Effector memory CD8-positive, alpha-beta T cell (primary cell): Measurements from ENCODE around the gene HMGA1.
A peak's percentile ranks its signal among the peaks of the same experiment; 100 is the strongest.
"Not testable (repeated sequence)": the region's sequence is repeated elsewhere in the genome, so short reads cannot be mapped to it uniquely, and the experiment has no call there.

Experiments
- ATAC-seq: fragments of 150-1000 bp; cut with Tn5 transposase; replicated peaks from 2 replicates; pipeline ENCODE4 v1.10.0; 2021; ENCODE audit warnings: mild to moderate bottlenecking, moderate library complexity
- DNase-seq, 3 experiments: peaks; one replicate each; pipeline ENCODE4 v3.0.0; 2021
- H3K27ac Mint-ChIP-seq, 2 donors: one replicate each; pipeline ENCODE4 v1.8.0; 2022; ENCODE audit warnings: mild to moderate bottlenecking in 2 of 2, mixed read lengths in 2 of 2, moderate library complexity in 2 of 2
- H3K27me3 Mint-ChIP-seq, 2 donors: one replicate each; pipeline ENCODE4 v1.8.0; 2022; ENCODE audit warnings: mixed read lengths in 2 of 2
- H3K36me3 Mint-ChIP-seq: one replicate; pipeline ENCODE4 v1.8.0; 2022; ENCODE audit warnings: mild to moderate bottlenecking, moderate library complexity, mixed read lengths; ENCODE audit not compliant: insufficient read depth
- H3K4me1 Mint-ChIP-seq, 2 donors: one replicate each; pipeline ENCODE4 v1.8.0; 2022; ENCODE audit warnings: low read depth in 2 of 2, mixed read lengths in 2 of 2
- H3K4me3 Mint-ChIP-seq, 2 donors: one replicate each; pipeline ENCODE4 v1.8.0; 2022; ENCODE audit warnings: mild to moderate bottlenecking in 2 of 2, mixed read lengths in 2 of 2, moderate library complexity in 2 of 2
- H3K9me3 Mint-ChIP-seq, 2 donors: one replicate each; pipeline ENCODE4 v1.8.0; 2022; ENCODE audit warnings: mixed read lengths in 2 of 2

HMGA1 gene

DNA sequence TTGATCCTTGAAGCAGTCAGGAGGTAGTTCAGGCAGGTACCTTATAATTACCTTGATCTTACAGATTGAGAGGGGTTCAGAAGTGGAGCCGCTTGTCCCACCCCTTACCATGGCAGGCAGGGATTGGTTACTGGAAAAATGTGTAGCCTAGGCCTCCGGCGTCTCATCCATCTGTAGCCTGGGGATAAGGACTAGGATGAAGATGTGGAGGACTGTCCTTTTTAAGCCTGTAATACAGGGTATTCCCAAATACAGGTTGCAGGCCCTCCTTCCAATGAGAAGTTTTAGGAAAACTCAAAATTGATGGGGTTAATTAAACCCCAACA, 2.8 kb downstream of the HMGA1 start:
- H3K27me3 Mint-ChIP-seq = no peaks in the 10 kb centered on the region
- DNase-seq (no peak), ATAC-seq (no peak)
- peaks cover 30 to 34% of the 10 kb centered on the region in 2 donors for H3K4me1 Mint-ChIP-seq
- peaks cover 42% of the 10 kb centered on the region for H3K36me3 Mint-ChIP-seq
- H3K27ac Mint-ChIP-seq = peak overlapping the region; percentile 44 to 81
- H3K4me3 Mint-ChIP-seq = peak overlapping the region; percentile 71 to 74
- no peaks in the 10 kb centered on the region for H3K9me3 Mint-ChIP-seq

- H3K4me1 Mint-ChIP-seq = peaks cover 29 to 34% of the 10 kb centered on the region in 2 donors
- H3K36me3 Mint-ChIP-seq = peaks cover 44% of the 10 kb centered on the region
- H3K27me3 Mint-ChIP-seq = no peaks in the 10 kb centered on the region
- H3K27ac Mint-ChIP-seq = peak overlapping the region; percentile 46 to 59
- no peaks in the 10 kb centered on the region for H3K9me3 Mint-ChIP-seq
- H3K4me3 Mint-ChIP-seq = no peak overlapping the region
- no peak for DNase-seq
- ATAC-seq = no peak
These were observed 3.2 kb downstream of the HMGA1 start for GRCh38 chr6:34239893-34240292.

- ATAC-seq = no peak
- Mint-ChIP-seq H3K27me3 (no peaks in the 10 kb centered on the region), H3K36me3 (peaks cover 51% of the 10 kb centered on the region), H3K27ac (peak overlapping the region; percentile 46 to 59), H3K4me3 (no peak overlapping the region), H3K9me3 (no peaks in the 10 kb centered on the region), H3K4me1 (peaks cover 33 to 34% of the 10 kb centered on the region in 2 donors)
- no peak for DNase-seq
These were observed 3.9 kb downstream of the HMGA1 start for GRCh38 chr6:34240329-34241248.

DNA sequence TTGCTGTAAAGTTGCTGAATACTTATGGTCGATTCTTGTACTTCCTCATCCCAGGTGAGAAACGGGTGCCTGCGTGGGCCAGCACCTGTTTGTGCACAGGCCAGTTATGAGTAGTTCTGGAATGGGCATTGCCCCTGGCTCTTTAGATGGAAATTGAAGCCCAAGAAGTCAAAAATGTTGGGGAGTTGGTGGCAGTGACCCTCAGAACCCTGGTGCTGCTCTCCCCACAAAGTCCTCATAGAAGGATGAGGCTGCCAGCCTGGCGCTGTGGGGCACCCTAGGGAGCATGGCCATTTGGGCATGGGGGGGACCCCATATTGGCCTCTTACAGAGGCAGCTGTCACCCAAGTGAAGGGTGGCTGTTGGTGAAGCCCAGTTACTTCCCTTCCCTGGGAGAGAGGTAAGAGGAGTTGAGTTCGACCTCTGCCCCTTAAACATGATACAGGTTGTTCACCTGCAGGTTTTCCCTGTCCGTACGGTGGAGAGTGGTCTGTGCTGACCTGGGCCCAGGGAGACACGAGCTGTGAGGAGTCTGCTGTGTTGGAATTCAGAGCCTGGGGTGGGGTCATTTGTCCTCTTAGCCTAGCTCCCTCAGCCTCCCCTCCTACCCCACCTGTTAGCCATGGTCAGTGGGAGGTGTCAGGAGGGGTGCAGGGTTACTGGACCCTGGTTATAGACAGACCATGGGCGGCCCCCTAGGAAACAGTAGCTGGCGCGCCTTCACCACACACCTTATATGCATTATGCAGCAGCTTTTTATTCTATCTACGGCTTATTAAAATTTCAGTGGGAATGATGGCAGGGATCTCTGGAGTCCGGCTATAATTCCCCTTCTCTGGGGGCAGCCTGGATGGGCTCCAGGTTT, 4.9 kb downstream of the HMGA1 start:
- Mint-ChIP-seq H3K27me3 (no peaks in the 10 kb centered on the region), H3K4me3 (no peak overlapping the region), H3K36me3 (peaks cover 48% of the 10 kb centered on the region), H3K4me1 (peaks cover 29 to 34% of the 10 kb centered on the region in 2 donors), H3K27ac (peak overlapping the region in 1 of 2 donors; percentile 35), H3K9me3 (no peaks in the 10 kb centered on the region)
- ATAC-seq (no peak), DNase-seq (no peak)

DNA sequence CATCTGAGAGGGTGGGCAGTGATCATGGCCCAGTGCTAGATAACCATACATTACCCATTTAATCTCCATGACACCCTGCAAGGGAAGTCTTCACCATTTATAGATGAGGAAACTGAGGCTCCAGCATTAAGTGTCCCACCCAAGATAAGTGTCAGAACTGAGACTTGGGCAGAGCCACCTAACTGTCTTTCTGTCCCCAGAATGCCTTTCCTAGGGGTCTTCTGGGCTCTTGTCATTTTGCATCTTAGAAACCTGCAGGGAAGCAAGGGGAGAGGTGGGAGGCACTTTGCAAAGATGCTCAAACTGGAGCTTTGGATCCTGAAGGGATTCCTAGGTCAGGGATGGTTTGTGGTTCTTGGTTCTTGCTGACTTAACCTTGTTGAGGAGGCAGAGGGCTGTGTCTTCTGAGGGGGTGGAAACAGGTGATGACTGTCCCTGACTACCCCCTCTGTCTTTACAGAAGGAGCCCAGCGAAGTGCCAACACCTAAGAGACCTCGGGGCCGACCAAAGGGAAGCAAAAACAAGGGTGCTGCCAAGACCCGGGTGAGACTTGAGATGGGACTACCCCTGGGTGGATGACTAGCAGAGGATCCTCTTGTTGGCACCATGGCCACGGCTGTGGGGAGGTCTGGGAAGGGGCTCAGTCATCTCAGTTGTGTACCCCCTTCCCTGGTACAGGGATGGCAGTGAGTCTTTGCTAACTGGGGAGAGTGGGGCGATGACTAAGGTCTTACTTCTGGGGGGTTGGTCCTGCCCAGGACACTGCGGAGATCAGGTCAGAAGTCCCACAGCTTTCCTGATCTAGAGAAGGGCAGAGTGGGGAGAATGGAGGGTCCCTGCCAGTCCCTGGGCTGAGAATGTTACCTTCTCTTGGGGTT, 5.8 kb downstream of the HMGA1 start:
- Mint-ChIP-seq H3K27me3 (no peaks in the 10 kb centered on the region), H3K36me3 (peaks cover 50% of the 10 kb centered on the region), H3K9me3 (no peaks in the 10 kb centered on the region), H3K4me3 (peak overlapping the region in 1 of 2 donors; percentile 19), H3K27ac (peak overlapping the region; percentile 50 to 89), H3K4me1 (peaks cover 32 to 38% of the 10 kb centered on the region in 2 donors)
- ATAC-seq (no peak), DNase-seq (no peak)

DNA sequence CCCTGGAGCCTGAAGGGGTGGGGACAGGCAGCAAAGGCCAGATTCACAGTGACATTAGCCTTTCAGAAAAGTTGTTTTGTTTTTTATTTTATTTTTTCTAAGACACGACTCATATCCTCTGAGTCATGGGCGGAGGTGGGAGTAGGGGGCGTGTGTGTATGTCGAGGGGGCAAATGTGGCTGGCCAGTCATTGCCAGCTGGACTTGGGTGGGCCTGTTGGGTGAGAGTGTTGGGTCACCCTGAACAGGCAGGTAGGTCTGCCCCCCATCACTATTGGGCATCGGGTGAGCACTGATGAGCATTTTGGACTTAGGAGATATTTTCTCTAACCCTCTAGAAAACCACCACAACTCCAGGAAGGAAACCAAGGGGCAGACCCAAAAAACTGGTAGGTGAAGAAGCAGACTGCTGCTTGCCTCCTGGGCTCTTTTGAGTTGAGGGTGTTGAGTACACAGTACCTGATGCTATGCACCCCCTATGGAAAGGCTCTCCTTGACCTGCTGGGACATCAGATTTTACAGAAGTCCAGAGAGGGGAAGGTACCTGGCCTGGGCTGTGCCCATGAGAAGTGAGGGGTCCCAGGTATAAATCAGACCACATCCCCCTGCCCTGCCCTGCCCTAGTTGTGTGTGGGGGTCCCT, 6.6 kb downstream of the HMGA1 start:
- H3K4me1 Mint-ChIP-seq = peaks cover 37 to 44% of the 10 kb centered on the region in 2 donors
- DNase-seq (no peak), ATAC-seq (no peak)
- peak overlapping the region; percentile 50 to 89 for H3K27ac Mint-ChIP-seq
- H3K4me3 Mint-ChIP-seq = no peak overlapping the region
- no peaks in the 10 kb centered on the region for H3K27me3 Mint-ChIP-seq
- peaks cover 49% of the 10 kb centered on the region for H3K36me3 Mint-ChIP-seq
- no peaks in the 10 kb centered on the region for H3K9me3 Mint-ChIP-seq

DNA sequence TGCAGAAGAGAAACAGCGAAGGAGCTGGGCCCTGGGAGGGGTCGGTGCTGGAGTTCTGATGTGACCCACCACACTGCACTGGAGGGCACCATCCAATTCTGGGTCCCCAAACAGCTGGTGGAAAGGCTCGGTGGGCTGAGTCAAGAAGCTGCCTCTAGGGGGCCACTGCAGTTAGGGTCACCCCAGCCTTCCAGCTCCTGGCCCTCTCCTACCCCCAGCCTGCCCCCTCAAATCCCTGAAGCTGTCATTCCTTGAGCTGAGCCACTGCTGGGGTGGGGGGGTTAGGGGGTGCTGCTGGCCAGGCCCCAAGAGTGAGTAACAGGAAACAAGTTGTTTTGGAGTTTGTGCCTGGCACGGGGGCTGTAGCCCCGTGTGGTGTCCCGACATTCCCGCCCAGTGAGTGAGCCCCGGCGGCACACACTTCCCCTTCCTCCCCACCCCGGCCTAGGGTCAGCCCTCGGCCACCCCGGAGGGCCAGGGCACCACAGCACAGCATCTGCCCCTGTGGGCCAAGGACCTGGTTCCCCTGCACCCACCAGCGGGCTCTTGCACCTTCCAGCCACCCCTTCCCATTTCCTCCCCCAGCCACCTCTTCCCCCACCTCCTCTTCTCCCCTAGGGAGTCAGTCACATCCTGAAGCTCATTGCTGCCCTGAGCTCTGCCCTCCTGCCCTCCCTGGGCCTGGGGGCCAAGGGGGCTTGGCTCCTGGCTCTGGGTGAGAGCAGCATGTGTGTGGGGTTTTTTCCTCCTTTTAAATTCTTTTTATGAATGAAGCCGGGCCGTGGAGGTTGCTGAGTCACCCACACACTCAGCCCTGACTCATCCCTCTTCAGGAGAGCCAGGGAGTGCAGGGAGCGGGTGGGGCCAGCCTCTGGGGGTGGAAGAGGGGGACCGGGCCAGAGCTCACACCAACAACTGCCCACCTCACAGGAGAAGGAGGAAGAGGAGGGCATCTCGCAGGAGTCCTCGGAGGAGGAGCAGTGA, 7.5 kb downstream of the HMGA1 start:
- DNase-seq = no peak
- Mint-ChIP-seq H3K4me3 (no peak overlapping the region), H3K36me3 (peaks cover 57% of the 10 kb centered on the region), H3K27me3 (no peaks in the 10 kb centered on the region), H3K9me3 (no peaks in the 10 kb centered on the region), H3K27ac (peak overlapping the region; percentile 50 to 89), H3K4me1 (peaks cover 32 to 42% of the 10 kb centered on the region in 2 donors)
- no peak for ATAC-seq

DNA sequence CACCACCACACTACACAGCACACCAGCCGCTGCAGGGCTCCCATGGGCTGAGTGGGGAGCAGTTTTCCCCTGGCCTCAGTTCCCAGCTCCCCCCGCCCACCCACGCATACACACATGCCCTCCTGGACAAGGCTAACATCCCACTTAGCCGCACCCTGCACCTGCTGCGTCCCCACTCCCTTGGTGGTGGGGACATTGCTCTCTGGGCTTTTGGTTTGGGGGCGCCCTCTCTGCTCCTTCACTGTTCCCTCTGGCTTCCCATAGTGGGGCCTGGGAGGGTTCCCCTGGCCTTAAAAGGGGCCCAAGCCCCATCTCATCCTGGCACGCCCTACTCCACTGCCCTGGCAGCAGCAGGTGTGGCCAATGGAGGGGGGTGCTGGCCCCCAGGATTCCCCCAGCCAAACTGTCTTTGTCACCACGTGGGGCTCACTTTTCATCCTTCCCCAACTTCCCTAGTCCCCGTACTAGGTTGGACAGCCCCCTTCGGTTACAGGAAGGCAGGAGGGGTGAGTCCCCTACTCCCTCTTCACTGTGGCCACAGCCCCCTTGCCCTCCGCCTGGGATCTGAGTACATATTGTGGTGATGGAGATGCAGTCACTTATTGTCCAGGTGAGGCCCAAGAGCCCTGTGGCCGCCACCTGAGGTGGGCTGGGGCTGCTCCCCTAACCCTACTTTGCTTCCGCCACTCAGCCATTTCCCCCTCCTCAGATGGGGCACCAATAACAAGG, 8.5 kb downstream of the HMGA1 start:
- Mint-ChIP-seq H3K4me1 (peaks cover 32 to 40% of the 10 kb centered on the region in 2 donors), H3K27ac (peak overlapping the region; percentile 50 to 89), H3K4me3 (peak overlapping the region in 1 of 2 donors; percentile 19), H3K36me3 (peaks cover 59% of the 10 kb centered on the region)
- not testable (repeated sequence) for DNase-seq, H3K27me3 Mint-ChIP-seq, H3K9me3 Mint-ChIP-seq, ATAC-seq

DNA sequence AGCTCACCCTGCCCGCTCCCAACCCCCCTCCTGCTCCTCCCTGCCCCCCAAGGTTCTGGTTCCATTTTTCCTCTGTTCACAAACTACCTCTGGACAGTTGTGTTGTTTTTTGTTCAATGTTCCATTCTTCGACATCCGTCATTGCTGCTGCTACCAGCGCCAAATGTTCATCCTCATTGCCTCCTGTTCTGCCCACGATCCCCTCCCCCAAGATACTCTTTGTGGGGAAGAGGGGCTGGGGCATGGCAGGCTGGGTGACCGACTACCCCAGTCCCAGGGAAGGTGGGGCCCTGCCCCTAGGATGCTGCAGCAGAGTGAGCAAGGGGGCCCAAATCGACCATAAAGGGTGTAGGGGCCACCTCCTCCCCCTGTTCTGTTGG, 9.1 kb downstream of the HMGA1 start:
- Mint-ChIP-seq H3K4me3 (peak overlapping the region in 1 of 2 donors; percentile 8), H3K27ac (peak overlapping the region; percentile 52 to 89)
- not testable (repeated sequence) for ATAC-seq

GRCh38 chr6:34246249-34246562, 9.5 kb downstream of the HMGA1 start:
- no peaks in the 10 kb centered on the region for H3K27me3 Mint-ChIP-seq
- peak overlapping the region; percentile 52 to 89 for H3K27ac Mint-ChIP-seq
- no peak for ATAC-seq
- DNase-seq = no peak
- peaks cover 31 to 40% of the 10 kb centered on the region in 2 donors for H3K4me1 Mint-ChIP-seq
- H3K9me3 Mint-ChIP-seq = no peaks in the 10 kb centered on the region
- H3K4me3 Mint-ChIP-seq = peak overlapping the region in 1 of 2 donors; percentile 8
- peaks cover 52% of the 10 kb centered on the region for H3K36me3 Mint-ChIP-seq

More for the DNA sequence above, 9.1 kb downstream of the HMGA1 start:
- Mint-ChIP-seq H3K36me3 (peaks cover 57% of the 10 kb centered on the region), H3K4me1 (peaks cover 31 to 40% of the 10 kb centered on the region in 2 donors)
- H3K9me3 Mint-ChIP-seq, H3K27me3 Mint-ChIP-seq, DNase-seq: not testable (repeated sequence)

GRCh38 chr6:34246563-34247391, 10.1 kb downstream of the HMGA1 start:
- Mint-ChIP-seq H3K9me3 (no peaks in the 10 kb centered on the region), H3K4me3 (peak overlapping the region in 1 of 2 donors; percentile 51), H3K27ac (peak overlapping the region; percentile 89 to 95), H3K4me1 (peaks cover 31 to 40% of the 10 kb centered on the region in 2 donors), H3K36me3 (peaks cover 49% of the 10 kb centered on the region), H3K27me3 (no peaks in the 10 kb centered on the region)
- no peak for ATAC-seq
- DNase-seq = peak in 1 of 3 experiments; percentile 33
